ENCODE measurements around the gene EML6. TPM values are rescaled to one million over a fixed set of nuclear protein-coding genes. Genes with fewer than 3 reads are reported as not detected.
A peak's percentile ranks its signal among the peaks of the same experiment; 100 is the strongest.

EML6 gene
- total RNA-seq, 1 donor from 2014 or later = 1.1 TPM

GRCh38 chr2:54946220-54946805, 222.9 kb downstream of the EML6 start:
- DNase-seq (ENCODE audit: extremely low spot score, unreplicated experiment) = no peak
- TF ChIP-seq CTCF (IDR thresholded peaks at IDR 0.05) = no peak
- peak overlapping the region; percentile 54 for H3K27ac Mint-ChIP-seq (ENCODE audit: unreplicated experiment)
- H3K4me1 Mint-ChIP-seq (ENCODE audit: unreplicated experiment) = peaks cover 12% of the 10 kb centered on the region
- H3K4me3 Mint-ChIP-seq (ENCODE audit: unreplicated experiment) = no peak overlapping the region
- no peaks in the 10 kb centered on the region for H3K9me3 Mint-ChIP-seq (ENCODE audit: unreplicated experiment)
- no peaks in the 10 kb centered on the region for H3K27me3 Mint-ChIP-seq (ENCODE audit: unreplicated experiment)
- no peaks in the 10 kb centered on the region for H3K36me3 Mint-ChIP-seq (ENCODE audit: unreplicated experiment)

- Mint-ChIP-seq H3K36me3 (ENCODE audit: unreplicated experiment) (no peaks in the 10 kb centered on the region), H3K9me3 (ENCODE audit: unreplicated experiment) (no peaks in the 10 kb centered on the region), H3K27me3 (ENCODE audit: unreplicated experiment) (no peaks in the 10 kb centered on the region), H3K27ac (ENCODE audit: unreplicated experiment) (no peak overlapping the region), H3K4me1 (ENCODE audit: unreplicated experiment) (peaks cover 12% of the 10 kb centered on the region), H3K4me3 (ENCODE audit: unreplicated experiment) (no peak overlapping the region)
- no peak for DNase-seq (ENCODE audit: extremely low spot score, unreplicated experiment)
- TF ChIP-seq CTCF (IDR thresholded peaks at IDR 0.05) = no peak
Observed at GRCh38 chr2:54947136-54947535, 223.7 kb downstream of the EML6 start.

- no peak for DNase-seq (ENCODE audit: extremely low spot score, unreplicated experiment)
- Mint-ChIP-seq H3K4me3 (ENCODE audit: unreplicated experiment) (no peak overlapping the region), H3K27ac (ENCODE audit: unreplicated experiment) (no peak overlapping the region), H3K27me3 (ENCODE audit: unreplicated experiment) (no peaks in the 10 kb centered on the region), H3K36me3 (ENCODE audit: unreplicated experiment) (no peaks in the 10 kb centered on the region), H3K9me3 (ENCODE audit: unreplicated experiment) (no peaks in the 10 kb centered on the region), H3K4me1 (ENCODE audit: unreplicated experiment) (peaks cover 12% of the 10 kb centered on the region)
- TF ChIP-seq CTCF (IDR thresholded peaks at IDR 0.05) = no peak
Observed at GRCh38 chr2:54947646-54948045, 224.2 kb downstream of the EML6 start.

GRCh38 chr2:54948120-54948519, 224.7 kb downstream of the EML6 start:
- Mint-ChIP-seq H3K4me1 (ENCODE audit: unreplicated experiment) (peaks cover 17% of the 10 kb centered on the region), H3K9me3 (ENCODE audit: unreplicated experiment) (no peaks in the 10 kb centered on the region), H3K27me3 (ENCODE audit: unreplicated experiment) (no peaks in the 10 kb centered on the region), H3K4me3 (ENCODE audit: unreplicated experiment) (no peak overlapping the region), H3K27ac (ENCODE audit: unreplicated experiment) (no peak overlapping the region), H3K36me3 (ENCODE audit: unreplicated experiment) (no peaks in the 10 kb centered on the region)
- TF ChIP-seq CTCF (IDR thresholded peaks at IDR 0.05) = no peak
- DNase-seq (ENCODE audit: extremely low spot score, unreplicated experiment) = no peak

- Mint-ChIP-seq H3K9me3 (ENCODE audit: unreplicated experiment) (no peaks in the 10 kb centered on the region), H3K27ac (ENCODE audit: unreplicated experiment) (no peak overlapping the region), H3K4me1 (ENCODE audit: unreplicated experiment) (peaks cover 19% of the 10 kb centered on the region), H3K36me3 (ENCODE audit: unreplicated experiment) (no peaks in the 10 kb centered on the region), H3K27me3 (ENCODE audit: unreplicated experiment) (no peaks in the 10 kb centered on the region), H3K4me3 (ENCODE audit: unreplicated experiment) (no peak overlapping the region)
- no peak for TF ChIP-seq CTCF (IDR thresholded peaks at IDR 0.05)
- no peak for DNase-seq (ENCODE audit: extremely low spot score, unreplicated experiment)
Observed at GRCh38 chr2:54949431-54949830, 226.0 kb downstream of the EML6 start.
